ENCODE results near the gene GNG13.

DNA sequence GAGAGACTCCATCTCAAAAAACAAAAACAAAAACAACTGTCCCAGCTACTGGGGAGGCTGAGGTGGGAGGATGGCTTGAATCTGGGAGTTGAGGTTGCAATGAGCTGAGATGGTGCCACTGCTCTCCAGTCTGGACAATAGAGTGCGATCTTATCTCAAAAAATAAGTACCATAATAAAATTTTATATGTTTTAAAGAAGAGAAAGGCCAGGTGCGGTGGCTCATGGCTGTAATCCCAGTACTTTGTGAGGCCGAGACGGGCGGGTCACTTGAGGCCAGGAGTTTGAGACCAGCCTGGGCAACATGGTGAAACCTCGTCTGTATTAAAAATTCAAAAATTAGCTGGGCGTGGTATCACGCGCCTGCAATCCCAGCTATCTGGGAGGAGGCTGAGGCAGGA lies 23.7 kb downstream of the GNG13 start:
- TF ChIP-seq, protein P1, sequence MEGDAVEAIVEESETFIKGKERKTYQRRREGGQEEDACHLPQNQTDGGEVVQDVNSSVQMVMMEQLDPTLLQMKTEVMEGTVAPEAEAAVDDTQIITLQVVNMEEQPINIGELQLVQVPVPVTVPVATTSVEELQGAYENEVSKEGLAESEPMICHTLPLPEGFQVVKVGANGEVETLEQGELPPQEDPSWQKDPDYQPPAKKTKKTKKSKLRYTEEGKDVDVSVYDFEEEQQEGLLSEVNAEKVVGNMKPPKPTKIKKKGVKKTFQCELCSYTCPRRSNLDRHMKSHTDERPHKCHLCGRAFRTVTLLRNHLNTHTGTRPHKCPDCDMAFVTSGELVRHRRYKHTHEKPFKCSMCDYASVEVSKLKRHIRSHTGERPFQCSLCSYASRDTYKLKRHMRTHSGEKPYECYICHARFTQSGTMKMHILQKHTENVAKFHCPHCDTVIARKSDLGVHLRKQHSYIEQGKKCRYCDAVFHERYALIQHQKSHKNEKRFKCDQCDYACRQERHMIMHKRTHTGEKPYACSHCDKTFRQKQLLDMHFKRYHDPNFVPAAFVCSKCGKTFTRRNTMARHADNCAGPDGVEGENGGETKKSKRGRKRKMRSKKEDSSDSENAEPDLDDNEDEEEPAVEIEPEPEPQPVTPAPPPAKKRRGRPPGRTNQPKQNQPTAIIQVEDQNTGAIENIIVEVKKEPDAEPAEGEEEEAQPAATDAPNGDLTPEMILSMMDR (conservative IDR thresholded peaks at IDR 0.05) = no peak
- no peak for TF ChIP-seq ZFX (IDR thresholded peaks at IDR 0.05)

All from C4-2B (cell line).